ENCODE measurements around the gene FSTL5. TPM values are rescaled to one million over a fixed set of nuclear protein-coding genes. Genes with fewer than 3 reads are reported as not detected.
"Not testable (repeated sequence)": the region's sequence is repeated elsewhere in the genome, so short reads cannot be mapped to it uniquely, and the experiment has no call there.

The FSTL5 gene
- total RNA-seq, 1 donor from 2014 or later = not detected

DNA sequence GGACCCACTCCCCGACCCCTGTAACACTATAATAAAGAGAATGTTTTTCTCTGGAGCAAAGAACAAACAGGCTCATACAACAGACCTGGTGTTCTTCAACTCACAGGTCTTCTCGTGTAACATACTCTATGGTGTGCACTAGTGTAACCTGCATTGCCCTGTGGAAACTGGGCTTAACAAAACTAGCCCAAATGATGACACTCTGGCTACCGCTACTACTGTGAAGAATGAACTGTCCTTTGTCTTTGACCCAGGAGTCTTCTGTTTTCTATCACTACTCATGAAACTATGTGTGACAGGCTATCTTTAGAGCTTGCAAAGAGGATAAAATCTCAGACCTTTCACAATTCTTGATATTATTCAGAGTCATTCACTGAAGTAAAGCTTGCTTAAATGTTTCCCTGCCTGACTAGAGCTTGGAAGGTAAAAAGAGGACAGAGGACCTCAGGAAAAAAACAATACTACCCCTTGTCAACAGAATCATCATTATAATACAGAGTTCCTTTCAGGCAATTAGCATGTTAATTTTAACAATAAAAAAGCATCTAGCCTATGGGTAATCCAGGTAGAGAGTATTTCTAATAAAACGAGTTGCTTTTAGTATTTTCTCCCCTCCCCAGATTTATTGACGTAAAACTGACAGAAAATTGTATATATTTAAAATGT is 59.2 kb downstream of the FSTL5 start:
- Mint-ChIP-seq H3K27ac (no peak overlapping the region), H3K4me3 (no peak overlapping the region), H3K27me3 (no peaks in the 10 kb centered on the region), H3K4me1 (no peaks in the 10 kb centered on the region), H3K9me3 (peaks cover 6% of the 10 kb centered on the region), H3K36me3 (ENCODE audit: low read depth) (no peaks in the 10 kb centered on the region)
- POLR2A ChIA-PET = no interaction called here
- TF ChIP-seq, protein P1, sequence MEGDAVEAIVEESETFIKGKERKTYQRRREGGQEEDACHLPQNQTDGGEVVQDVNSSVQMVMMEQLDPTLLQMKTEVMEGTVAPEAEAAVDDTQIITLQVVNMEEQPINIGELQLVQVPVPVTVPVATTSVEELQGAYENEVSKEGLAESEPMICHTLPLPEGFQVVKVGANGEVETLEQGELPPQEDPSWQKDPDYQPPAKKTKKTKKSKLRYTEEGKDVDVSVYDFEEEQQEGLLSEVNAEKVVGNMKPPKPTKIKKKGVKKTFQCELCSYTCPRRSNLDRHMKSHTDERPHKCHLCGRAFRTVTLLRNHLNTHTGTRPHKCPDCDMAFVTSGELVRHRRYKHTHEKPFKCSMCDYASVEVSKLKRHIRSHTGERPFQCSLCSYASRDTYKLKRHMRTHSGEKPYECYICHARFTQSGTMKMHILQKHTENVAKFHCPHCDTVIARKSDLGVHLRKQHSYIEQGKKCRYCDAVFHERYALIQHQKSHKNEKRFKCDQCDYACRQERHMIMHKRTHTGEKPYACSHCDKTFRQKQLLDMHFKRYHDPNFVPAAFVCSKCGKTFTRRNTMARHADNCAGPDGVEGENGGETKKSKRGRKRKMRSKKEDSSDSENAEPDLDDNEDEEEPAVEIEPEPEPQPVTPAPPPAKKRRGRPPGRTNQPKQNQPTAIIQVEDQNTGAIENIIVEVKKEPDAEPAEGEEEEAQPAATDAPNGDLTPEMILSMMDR (IDR thresholded peaks at IDR 0.05) = no peak
- DNase-seq (no peak), ATAC-seq (ENCODE audit: low read depth) (no peak)
- CTCF ChIA-PET = no interaction called here
- intact Hi-C loops (cut with micrococcal nuclease) = no loop called here

DNA sequence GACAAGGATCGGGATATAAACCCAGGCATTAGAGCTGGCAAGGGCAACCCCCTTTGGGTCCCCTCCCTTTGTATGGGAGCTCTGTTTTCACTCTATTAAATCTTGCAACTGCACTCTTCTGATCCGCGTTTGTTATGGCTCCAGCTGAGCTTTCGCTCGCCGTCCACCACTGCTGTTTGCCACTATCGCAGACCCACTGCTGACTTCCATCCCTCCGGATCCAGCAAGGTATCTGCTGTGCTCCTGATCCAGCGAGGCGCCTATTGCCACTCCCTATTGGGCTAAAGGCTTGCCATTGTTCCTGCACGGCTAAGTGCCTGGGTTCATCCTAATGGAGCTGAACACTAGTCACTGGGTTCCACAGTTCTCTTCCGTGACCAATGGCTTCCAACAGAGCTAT is 59.9 kb downstream of the FSTL5 start:
- H3K9me3 Mint-ChIP-seq; ATAC-seq (ENCODE audit: low read depth); POLR2A ChIA-PET; intact Hi-C loops (cut with micrococcal nuclease); H3K36me3 Mint-ChIP-seq (ENCODE audit: low read depth); DNase-seq; H3K4me1 Mint-ChIP-seq; CTCF ChIA-PET; H3K27me3 Mint-ChIP-seq; H3K4me3 Mint-ChIP-seq; H3K27ac Mint-ChIP-seq: not testable (repeated sequence)

- H3K4me3 Mint-ChIP-seq = no peak overlapping the region
- H3K36me3 Mint-ChIP-seq (ENCODE audit: low read depth) = no peaks in the 10 kb centered on the region
- intact Hi-C loops (cut with micrococcal nuclease) = no loop called here
- ChIA-PET CTCF (no interaction called here), POLR2A (no interaction called here)
- ATAC-seq (ENCODE audit: low read depth) (no peak), DNase-seq (no peak)
- TF ChIP-seq, protein P1 (IDR thresholded peaks at IDR 0.05) = no peak
- peaks cover 14% of the 10 kb centered on the region for H3K9me3 Mint-ChIP-seq
- H3K4me1 Mint-ChIP-seq = no peaks in the 10 kb centered on the region
- H3K27me3 Mint-ChIP-seq = no peaks in the 10 kb centered on the region
- H3K27ac Mint-ChIP-seq = no peak overlapping the region
Measured at GRCh38 chr4:162102713-162103112, 61.1 kb downstream of the FSTL5 start.

GRCh38 chr4:162101337-162101736 is 62.5 kb downstream of the FSTL5 start:
- peaks cover 12% of the 10 kb centered on the region for H3K9me3 Mint-ChIP-seq
- CTCF ChIA-PET = no interaction called here
- TF ChIP-seq, protein P1 (IDR thresholded peaks at IDR 0.05) = no peak
- no peak overlapping the region for H3K27ac Mint-ChIP-seq
- no peaks in the 10 kb centered on the region for H3K36me3 Mint-ChIP-seq (ENCODE audit: low read depth)
- H3K27me3 Mint-ChIP-seq = no peaks in the 10 kb centered on the region
- POLR2A ChIA-PET = no interaction called here
- ATAC-seq (ENCODE audit: low read depth) (no peak), DNase-seq (no peak)
- H3K4me3 Mint-ChIP-seq = no peak overlapping the region
- intact Hi-C loops (cut with micrococcal nuclease) = no loop called here
- no peaks in the 10 kb centered on the region for H3K4me1 Mint-ChIP-seq

- no peaks in the 10 kb centered on the region for H3K27me3 Mint-ChIP-seq
- intact Hi-C loops (cut with micrococcal nuclease) = no loop called here
- no peak overlapping the region for H3K4me3 Mint-ChIP-seq
- no peaks in the 10 kb centered on the region for H3K9me3 Mint-ChIP-seq
- CTCF ChIA-PET = no interaction called here
- H3K36me3 Mint-ChIP-seq (ENCODE audit: low read depth) = no peaks in the 10 kb centered on the region
- DNase-seq = no peak
- ATAC-seq (ENCODE audit: low read depth) = no peak
- no peaks in the 10 kb centered on the region for H3K4me1 Mint-ChIP-seq
- POLR2A ChIA-PET = no interaction called here
- H3K27ac Mint-ChIP-seq = no peak overlapping the region
- TF ChIP-seq, protein P1 (IDR thresholded peaks at IDR 0.05) = no peak
Measured at GRCh38 chr4:162075726-162076125, 88.1 kb downstream of the FSTL5 start.

DNA sequence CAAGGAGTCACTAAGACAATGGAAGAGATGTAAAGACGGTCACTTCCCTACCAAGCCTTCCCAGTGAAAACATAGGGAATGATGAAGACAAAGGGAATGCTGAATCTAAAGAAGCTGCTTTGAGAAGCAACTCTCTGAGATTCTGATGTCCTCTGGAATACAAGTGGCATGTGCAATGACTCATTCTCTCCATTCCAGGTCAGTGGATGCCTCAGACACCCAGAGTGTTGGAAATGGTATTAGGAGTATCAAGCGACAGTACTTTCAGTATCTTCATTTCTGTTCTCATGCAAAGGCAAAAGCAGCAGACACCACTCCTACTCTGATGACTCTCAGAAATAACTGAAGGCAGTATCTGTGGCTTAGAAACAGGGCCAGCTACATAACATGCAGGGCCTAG is 102.6 kb downstream of the FSTL5 start:
- Mint-ChIP-seq H3K9me3 (peaks cover 7% of the 10 kb centered on the region), H3K36me3 (ENCODE audit: low read depth) (no peaks in the 10 kb centered on the region), H3K4me3 (no peak overlapping the region), H3K27ac (no peak overlapping the region), H3K27me3 (no peaks in the 10 kb centered on the region), H3K4me1 (no peaks in the 10 kb centered on the region)
- ATAC-seq (ENCODE audit: low read depth) = no peak
- POLR2A ChIA-PET = no interaction called here
- TF ChIP-seq, protein P1 (IDR thresholded peaks at IDR 0.05) = no peak
- intact Hi-C loops (cut with micrococcal nuclease) = no loop called here
- CTCF ChIA-PET = no interaction called here
- DNase-seq = no peak
